GM19455 (cell line): ENCODE measurements around the gene SPDYE17.
"Not testable (repeated sequence)": the region's sequence is repeated elsewhere in the genome, so short reads cannot be mapped to it uniquely, and the experiment has no call there.

ENCODE experiments used
- ATAC-seq: cut with Tn5 transposase; IDR thresholded peaks from one replicate; pipeline ENCODE4 v1.9.1; 2021; ENCODE audit not compliant: unreplicated experiment

The SPDYE17 gene

DNA sequence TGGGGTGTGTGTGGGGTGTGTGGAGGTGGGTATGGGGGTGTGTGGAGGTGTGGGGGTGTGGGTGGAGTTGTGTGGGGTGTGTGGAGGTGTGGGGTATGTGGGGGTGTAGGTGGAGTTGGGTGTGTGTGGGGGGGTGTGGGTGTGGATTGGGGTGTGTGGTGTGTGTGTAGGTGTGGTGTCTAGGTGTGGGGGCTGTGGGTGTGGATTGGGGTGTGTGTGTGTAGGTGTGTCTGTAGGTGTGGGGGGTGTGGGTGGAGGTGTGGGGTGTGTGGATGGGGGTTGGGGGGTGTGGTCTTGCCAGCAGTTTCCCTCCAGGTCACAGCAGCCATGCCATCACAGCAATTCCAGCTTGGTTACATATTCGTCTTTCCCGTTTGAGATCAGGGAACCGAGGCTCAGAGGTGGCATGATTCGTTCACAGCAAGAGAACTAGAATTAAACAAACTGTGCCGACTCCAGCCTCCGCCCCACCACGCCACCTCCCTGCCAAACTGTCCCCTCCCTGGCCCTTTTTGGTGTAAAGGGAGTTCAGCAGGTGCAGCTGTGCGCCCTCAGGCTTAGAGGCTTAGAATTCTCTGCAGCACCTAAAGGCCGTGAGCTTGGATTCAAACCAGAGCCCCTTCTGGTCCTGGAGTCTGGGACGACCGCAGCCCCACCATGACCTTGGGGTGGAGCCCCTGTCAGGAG, 33.3 kb downstream of the SPDYE17 start:
- ATAC-seq, result not testable (repeated sequence)

- no peak for ATAC-seq
Observed at GRCh38 chr7:76998285-76998589, 33.9 kb downstream of the SPDYE17 start.

- ATAC-seq, result no peak
Observed at GRCh38 chr7:76997381-76998284, 34.5 kb downstream of the SPDYE17 start.

GRCh38 chr7:76996932-76997331, 35.2 kb downstream of the SPDYE17 start:
- not testable (repeated sequence) for ATAC-seq

DNA sequence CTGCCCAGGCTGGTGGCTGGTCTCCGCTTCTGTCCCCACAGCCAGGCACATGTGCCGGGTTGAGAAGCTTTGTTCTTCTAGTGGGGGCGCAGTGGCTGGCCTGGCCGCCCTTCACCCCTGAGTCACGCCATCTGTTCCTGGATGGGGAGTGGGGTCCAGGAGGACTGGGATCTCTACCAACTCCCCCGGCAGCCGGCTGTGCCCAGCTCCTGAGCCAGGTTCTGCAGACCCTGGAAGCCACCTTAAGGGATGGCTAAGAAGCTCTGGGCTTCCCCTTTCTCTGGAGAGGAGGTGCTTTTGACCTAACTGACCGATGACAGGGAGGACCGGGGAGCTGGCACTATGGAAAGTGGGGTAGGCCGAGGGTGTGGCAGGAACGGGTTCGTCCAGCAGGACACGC, 37.9 kb downstream of the SPDYE17 start:
- ATAC-seq, result not testable (repeated sequence)

DNA sequence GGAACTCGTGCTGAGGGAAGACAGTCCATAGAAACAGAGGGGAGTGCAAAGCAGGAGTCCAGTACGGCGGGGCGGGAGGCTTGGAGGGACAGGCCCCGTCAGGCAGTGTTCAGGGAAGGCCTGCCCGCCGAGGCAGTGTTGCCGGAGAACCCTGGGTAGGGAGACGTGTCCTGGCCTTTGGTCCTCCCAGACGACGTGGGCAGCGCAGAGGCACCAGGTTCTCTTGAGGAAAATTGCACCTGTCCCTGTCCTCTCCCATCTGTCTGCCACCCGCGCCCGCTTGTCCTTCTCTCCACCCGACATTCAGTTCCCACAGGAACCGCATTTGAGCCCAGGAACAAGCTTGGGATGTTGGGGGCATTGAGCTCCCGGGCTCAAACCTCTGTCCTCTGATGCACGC, 38.3 kb downstream of the SPDYE17 start:
- not testable (repeated sequence) for ATAC-seq

GRCh38 chr7:76992871-76993270, 39.3 kb downstream of the SPDYE17 start:
- not testable (repeated sequence) for ATAC-seq

GRCh38 chr7:76992204-76992603, 40.0 kb downstream of the SPDYE17 start:
- not testable (repeated sequence) for ATAC-seq

GRCh38 chr7:76990202-76990601, 42.0 kb downstream of the SPDYE17 start:
- not testable (repeated sequence) for ATAC-seq

DNA sequence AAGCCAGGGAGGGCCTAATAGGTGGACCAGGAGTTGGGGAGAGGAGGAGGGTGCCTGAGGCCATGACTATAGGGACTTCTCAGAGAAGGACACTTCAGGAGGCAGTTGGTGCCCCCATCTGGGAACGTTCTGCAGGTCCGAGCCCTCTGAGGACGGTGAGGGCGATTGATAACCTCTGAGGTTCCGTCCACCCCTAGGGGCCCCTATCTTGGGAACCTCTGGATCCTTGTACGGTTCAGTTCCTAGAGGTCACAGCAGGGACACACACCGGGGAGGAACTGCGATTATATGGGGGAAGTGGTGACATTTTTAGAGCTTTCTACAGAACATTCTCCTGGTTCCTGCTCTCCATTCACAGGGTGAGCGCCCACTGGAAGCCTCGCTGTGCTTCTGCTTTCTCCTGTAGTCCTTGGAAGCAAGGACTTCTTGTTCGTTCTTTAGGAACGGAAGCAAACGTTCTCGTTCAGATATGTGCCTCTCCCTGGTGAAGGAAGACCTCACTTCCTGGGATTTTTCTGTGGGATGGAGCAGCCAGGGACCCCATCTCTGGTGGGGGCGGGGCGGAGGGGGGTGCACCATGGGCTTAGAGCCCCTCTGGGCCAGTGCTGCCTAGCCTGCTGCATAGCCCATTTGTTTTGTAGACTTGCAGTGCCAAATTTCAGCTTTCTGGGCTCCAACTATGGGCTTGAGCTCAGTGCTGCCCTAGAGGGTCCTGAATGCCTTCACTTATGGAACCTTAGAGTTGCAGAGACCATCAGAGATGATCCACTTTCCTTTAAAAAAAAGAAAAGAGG, 46.0 kb downstream of the SPDYE17 start:
- not testable (repeated sequence) for ATAC-seq

DNA sequence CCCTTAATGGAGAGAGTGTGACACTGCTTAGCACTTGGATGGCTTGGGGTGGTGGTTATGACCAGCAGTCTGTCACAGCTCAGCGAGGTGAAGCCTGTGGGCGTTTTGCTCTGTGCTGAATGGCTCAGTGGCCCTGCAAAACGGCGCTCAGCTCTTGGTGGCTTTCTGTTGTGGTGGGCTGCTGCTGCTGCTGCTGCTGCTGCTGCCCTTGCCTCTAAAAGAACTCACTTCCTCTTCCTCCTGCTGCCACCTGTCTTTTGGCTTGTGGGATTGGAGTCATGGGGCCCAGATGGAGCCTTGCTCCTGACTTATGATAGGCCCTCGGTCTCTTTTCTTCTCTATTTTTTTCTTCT, 47.4 kb downstream of the SPDYE17 start:
- peak; percentile 96 for ATAC-seq

GRCh38 chr7:76983937-76984783, 48.0 kb downstream of the SPDYE17 start:
- peak; percentile 30 for ATAC-seq

DNA sequence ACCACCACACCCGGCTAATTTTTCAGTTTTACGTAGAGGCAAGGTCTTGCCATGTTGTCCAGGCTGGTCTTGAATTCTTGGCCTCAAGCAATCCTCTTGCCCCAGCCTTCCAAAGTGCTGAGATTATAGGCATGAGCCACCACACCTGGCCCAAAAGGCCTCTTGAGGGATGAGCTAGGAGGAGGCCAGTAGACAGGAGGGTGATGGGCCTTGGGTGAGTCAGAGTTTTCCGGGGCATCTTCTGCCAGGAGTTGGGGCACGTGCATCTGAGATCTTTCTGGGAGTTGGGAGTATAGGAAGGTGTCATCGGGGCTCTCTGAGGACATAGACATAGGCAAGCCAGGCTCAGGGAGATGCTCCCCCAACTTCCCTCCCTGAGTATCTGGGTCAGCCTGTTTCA, 48.8 kb downstream of the SPDYE17 start:
- ATAC-seq, result not testable (repeated sequence)

DNA sequence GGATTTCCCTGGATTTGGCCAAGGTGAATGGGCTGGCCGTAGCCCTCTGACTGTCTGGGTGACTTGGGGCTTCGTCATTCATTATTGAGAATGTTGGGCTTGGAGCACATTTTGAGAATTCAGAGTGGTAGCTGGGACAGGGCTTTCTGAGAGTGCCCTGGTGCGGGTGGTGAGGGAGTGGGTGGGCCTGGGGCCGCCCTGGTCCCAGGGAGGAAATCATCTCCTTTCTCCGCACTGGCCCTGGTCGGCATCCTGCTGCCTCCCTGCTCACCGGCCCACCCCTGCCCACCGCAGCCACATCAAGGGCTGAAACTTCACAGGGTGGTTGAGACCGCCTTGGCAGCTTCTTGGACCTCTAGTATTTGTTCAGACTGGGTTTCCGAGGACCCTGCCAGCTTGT, 49.7 kb downstream of the SPDYE17 start:
- not testable (repeated sequence) for ATAC-seq

DNA sequence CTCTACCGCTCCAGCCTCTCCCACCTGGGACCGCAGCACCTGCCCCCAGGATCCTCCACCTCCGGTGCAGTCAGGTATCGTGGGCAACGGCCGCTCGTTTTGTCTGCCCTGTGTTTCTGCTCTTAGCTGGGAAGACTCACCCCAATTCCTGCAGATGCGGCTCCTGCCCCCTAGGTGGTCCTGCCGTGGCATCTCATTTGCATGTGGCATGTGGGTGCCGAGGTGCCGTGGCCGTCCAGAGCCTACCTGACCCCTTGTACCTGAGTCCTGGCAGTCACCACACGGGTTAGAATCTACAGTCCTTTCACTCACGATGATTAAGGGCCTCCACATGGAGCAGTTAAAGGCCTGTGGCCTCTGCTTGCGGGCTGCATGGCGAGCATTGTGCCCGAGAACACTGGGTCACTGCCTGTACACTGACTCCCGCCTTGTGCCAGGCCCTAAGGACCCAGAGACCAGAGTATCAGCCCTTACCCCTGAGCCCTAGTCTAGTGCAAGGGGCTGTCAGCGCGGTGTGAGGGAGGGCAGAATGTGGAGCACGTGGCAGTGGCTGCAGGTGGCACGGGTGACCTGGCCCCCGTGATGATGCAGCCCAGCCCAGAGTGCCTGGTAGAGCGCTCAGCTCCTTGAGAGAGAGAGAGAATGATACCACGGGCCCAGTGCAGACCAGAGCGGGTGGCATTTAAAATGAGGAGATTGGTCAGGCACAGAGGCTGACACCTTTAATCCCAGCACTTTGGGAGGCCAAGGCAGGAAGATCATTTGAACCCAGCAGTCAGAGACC, 50.8 kb downstream of the SPDYE17 start:
- ATAC-seq, result not testable (repeated sequence)

DNA sequence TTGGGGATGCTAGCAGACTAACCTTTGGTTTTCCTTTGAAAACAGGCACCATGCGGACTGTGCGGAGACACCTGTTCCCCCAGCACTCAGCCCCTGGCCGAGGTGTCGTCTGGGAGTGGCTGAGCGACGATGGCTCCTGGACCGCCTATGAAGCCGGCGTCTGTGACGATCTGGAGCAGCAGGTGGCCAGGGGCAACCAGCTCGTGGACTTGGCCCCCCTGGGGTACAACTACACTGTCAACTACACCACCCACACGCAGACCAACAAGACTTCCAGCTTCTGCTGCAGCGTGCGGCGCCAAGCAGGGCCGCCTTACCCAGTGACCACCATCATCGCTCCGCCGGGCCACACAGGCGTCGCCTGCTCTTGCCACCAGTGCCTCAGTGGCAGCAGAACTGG, 51.6 kb downstream of the SPDYE17 start:
- not testable (repeated sequence) for ATAC-seq

- ATAC-seq, result not testable (repeated sequence)
Observed at GRCh38 chr7:76977761-76978367, 54.3 kb downstream of the SPDYE17 start.

- not testable (repeated sequence) for ATAC-seq
Observed at GRCh38 chr7:76974793-76975579, 57.2 kb downstream of the SPDYE17 start.

DNA sequence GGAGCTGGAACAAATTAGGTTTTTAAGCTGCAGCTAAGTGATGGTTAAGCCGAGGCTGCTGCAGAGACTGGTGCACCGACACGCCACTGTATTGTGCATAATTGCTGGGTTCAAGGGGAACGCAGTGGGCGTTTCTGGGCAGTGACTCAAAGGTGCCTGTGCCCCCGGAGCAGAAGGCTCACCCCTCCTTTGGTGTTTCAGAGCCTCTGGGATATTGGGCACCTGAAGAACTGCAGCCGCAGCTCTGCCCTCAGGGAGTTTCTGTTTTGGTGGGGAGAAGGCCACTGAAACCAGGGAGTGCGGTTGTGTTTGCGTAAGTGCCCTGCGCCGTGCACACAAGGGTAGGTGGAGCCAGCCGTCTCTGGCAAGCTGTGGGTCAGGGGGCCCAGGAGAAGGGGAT, 57.8 kb downstream of the SPDYE17 start:
- ATAC-seq, result not testable (repeated sequence)
